Bronchial epithelial cell (primary cell): Measurements from ENCODE around the gene NELFB. TPM values are rescaled to one million over a fixed set of nuclear protein-coding genes. Genes with fewer than 3 reads are reported as not detected.
A peak's percentile ranks its signal among the peaks of the same experiment; 100 is the strongest.

ENCODE experiments used
- DNase-seq: peaks from one replicate; pipeline ENCODE4 v3.0.0-alpha.2; 2010; ENCODE audit warnings: low read depth
- FAIRE-seq: peaks from 2 replicates; lab custom pipeline; 2011; peaks lifted over from hg19 to GRCh38; lab: Jason Lieb, UNC
- H3K27me3 ChIP-seq: 2 replicates; pipeline ENCODE4 v1.5.1; 2011; ENCODE audit warnings: low read length; ENCODE audit not compliant: control insufficient read depth, insufficient read depth
- H3K36me3 ChIP-seq: 2 replicates; pipeline ENCODE4 v1.5.1; 2011; ENCODE audit warnings: low read length; ENCODE audit not compliant: control insufficient read depth, insufficient read depth
- H3K4me3 ChIP-seq: 2 replicates; pipeline ENCODE4 v1.5.1; 2011; ENCODE audit warnings: mild to moderate bottlenecking, low read depth, low read length, control low read depth
- total RNA-seq: library from RNA; depleted of rRNA; stranded (reverse); fragments of >200 nt; gene quantifications from 2 replicates; pipeline ENCODE4 v1.2.1, GENCODE V29; 2014
- TF ChIP-seq, protein P1 (sequence below): IDR thresholded peaks from 2 replicates; pipeline ENCODE4 v1.5.1; 2011; ENCODE audit warnings: mild to moderate bottlenecking, moderate library complexity, low read length, control low read depth, inconsistent platforms; ENCODE audit not compliant: insufficient read depth, severe bottlenecking

The NELFB gene
- total RNA-seq, 1 donor from 2014 or later: 67.9 TPM

DNA sequence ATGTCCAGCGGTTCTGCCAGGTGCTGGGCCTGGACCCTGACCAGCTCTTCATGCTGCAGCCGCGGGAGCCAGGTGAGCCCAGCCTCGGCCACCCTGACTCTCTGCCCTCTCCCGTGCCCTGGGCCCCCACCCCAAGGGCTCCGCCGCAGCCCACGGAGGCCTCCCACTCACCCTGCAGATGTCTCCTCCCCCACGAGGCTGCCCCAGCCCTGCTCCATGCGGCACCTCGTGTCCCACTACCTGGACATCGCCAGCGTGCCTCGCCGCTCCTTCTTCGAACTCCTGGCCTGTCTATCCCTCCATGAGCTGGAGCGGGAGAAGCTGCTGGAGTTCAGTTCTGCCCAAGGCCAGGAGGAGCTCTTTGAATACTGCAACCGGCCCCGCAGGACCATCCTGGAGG, 40.5 kb upstream of the NELFB start:
- H3K36me3 ChIP-seq: peaks cover 6% of the 10 kb centered on the region
- no peaks in the 10 kb centered on the region for H3K27me3 ChIP-seq
- TF ChIP-seq, protein P1, sequence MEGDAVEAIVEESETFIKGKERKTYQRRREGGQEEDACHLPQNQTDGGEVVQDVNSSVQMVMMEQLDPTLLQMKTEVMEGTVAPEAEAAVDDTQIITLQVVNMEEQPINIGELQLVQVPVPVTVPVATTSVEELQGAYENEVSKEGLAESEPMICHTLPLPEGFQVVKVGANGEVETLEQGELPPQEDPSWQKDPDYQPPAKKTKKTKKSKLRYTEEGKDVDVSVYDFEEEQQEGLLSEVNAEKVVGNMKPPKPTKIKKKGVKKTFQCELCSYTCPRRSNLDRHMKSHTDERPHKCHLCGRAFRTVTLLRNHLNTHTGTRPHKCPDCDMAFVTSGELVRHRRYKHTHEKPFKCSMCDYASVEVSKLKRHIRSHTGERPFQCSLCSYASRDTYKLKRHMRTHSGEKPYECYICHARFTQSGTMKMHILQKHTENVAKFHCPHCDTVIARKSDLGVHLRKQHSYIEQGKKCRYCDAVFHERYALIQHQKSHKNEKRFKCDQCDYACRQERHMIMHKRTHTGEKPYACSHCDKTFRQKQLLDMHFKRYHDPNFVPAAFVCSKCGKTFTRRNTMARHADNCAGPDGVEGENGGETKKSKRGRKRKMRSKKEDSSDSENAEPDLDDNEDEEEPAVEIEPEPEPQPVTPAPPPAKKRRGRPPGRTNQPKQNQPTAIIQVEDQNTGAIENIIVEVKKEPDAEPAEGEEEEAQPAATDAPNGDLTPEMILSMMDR: no peak
- no peak overlapping the region for H3K4me3 ChIP-seq
- DNase-seq (no peak), FAIRE-seq (no peak)

DNA sequence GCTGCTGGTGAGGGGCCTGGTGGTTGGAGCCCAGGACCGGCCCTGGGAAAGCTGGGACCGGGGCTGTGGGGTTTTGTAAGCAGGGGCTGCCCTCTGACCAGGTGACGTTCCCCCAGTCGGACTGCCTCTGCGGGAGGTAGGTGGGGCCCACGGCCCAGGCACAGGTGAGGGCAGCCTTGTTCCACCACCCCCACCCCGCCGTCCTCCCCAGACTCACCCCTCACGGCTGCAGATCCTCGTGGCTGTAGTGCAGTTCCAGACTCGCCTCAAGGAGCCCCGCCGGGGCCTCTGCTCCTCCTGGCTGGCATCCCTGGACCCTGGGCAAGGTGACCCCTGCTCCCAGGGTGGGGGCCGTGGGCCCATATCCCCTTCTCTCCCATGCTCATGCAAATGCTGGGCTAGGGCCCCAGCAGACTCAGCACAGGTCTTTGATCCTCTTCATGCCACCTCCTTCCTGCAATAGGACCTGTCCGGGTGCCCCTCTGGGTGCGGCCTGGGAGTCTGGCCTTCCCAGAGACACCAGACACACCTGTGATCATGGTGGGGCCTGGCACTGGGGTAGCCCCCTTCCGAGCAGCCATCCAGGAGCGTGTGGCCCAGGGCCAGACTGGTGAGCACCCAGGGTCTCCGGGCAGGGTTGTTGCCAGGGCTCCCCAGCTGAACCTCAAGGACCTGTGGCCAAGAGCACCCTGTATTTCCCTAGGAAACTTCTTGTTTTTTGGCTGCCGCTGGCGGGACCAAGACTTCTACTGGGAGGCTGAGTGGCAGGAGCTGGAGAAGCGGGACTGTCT, 39.7 kb upstream of the NELFB start:
- Histone ChIP-seq H3K4me3 (no peak overlapping the region), H3K27me3 (no peaks in the 10 kb centered on the region), H3K36me3 (peaks cover 6% of the 10 kb centered on the region)
- FAIRE-seq (no peak), DNase-seq (no peak)
- TF ChIP-seq, protein P1: no peak

DNA sequence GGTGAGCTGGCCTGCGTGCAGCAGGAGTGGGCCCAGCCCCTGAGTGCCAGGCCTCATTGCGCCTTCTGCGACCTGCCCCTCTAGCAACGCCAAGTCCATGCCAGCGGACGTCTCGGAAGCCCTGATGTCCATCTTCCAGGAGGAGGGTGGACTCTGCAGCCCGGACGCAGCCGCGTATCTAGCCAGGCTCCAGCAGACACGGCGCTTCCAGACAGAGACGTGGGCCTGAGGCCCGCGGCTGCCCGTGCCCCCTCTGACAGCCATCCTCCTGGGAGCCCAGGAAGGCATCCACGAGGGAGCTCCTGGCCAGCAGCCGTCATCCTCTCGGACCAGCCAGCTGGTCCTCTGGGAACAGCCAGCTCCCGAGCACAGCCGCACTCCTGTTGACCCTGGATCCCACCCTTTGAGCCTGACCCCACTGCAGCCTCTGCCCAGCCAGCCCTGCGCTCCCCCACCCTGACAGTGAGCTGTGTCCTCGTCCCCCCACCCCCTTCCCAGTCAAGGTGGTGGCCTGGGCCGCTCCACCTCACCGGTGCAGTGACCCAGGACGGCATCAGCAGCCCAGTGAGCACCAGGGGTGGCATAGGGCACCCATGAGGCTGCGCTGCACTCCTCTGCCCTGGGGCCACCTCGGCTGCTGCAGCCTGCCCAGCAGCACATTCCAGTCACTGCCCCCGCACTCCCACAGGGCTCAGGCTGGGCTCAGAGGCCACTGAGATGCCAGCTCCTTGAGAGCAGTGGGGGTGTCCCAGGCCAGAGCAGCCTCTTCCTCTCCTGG, 38.8 kb upstream of the NELFB start:
- DNase-seq: no peak
- Histone ChIP-seq H3K36me3 (peaks cover 6% of the 10 kb centered on the region), H3K4me3 (no peak overlapping the region), H3K27me3 (no peaks in the 10 kb centered on the region)
- TF ChIP-seq, protein P1: no peak
- no peak for FAIRE-seq

DNA sequence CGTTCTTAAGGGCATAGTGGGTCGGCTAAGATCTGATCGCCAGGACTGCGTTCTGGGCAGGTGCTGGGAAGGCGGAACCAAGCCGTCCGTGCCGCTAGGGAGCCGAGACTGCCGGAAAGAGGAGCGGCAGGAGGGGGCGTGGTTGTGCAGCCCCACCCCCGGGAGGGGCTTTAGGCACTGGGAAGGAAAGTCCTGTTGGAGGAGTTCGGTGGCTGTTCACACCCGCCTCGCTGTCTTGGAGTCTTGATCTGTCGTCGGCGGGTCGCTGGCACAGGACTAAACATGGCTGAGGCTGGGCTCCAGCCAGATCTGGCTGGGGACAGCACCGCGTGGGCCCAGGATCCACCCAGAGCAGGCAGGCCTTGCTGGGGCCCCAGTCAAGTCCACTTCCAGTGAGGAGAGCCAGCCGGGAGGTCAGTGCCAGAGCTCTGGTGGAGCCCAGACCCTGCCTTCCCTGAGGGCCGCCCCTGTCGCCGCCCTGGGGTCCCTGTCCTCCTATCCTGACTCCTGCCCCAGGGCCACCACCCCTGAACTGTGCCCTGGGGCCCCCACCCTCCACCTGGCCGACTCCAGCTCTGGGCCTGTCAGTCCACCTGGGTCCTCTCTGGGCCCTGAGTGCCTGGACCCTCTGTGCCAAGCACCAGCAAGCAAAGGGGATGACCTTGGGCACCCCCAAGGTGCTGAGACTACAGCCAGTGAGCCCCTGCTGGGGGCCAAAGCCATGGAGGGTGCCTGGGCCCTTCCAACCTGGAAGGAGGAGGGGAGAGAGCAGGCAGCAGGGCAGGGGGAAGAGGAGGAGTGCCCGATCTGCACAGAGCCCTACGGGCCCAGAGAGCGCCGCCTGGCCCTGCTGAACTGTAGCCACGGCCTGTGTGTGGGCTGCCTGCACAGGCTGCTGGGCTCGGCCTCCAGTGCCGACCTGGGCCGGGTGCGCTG, 37.6 kb upstream of the NELFB start:
- peaks cover 6% of the 10 kb centered on the region for H3K36me3 ChIP-seq
- TF ChIP-seq, protein P1: peak; percentile 10
- peak; percentile 55 for FAIRE-seq
- peak; percentile 59 for DNase-seq
- H3K27me3 ChIP-seq: no peaks in the 10 kb centered on the region
- peak overlapping the region; percentile 31 for H3K4me3 ChIP-seq

DNA sequence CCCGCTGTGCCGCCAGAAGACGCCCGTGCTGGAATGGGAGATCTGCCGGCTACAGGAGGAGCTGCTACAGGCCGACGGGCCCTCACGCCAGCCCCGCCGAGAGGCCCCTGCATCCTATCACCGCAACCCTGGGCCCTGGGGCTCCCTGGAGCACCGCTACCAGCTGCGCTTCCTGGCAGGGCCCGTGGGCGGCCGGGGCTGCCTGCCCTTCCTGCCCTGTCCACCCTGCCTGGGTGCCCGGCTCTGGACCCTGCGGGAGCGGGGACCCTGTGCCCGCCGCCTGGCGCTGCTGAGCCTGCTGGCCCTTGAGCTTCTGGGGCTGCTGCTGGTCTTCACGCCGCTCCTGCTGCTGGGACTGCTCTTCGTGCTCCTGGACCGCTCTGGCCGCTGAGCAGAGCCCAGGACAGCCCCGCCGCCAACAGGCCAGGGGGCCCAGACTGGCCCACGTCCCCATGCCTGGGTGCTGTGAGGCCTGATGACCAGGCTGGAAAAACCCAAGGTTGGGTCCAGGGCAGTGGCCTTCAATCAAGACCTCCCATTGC, 36.8 kb upstream of the NELFB start:
- TF ChIP-seq, protein P1: no peak
- H3K36me3 ChIP-seq: peaks cover 6% of the 10 kb centered on the region
- FAIRE-seq: no peak
- H3K27me3 ChIP-seq: no peaks in the 10 kb centered on the region
- H3K4me3 ChIP-seq: no peak overlapping the region
- no peak for DNase-seq
